Neural progenitor cell (in vitro differentiated cells): ENCODE results near the gene IRX1.

Experiments
- EZH2 ChIP-seq: fragments of 200-600 bp; sonication (generic); IDR thresholded peaks from 2 replicates; pipeline ENCODE4 v1.6.1; 2017; ENCODE audit warnings: antibody characterized with exemption, mild to moderate bottlenecking, moderate library complexity
- EZH2phosphoT487 ChIP-seq: fragments of 200-600 bp; sonication (generic); IDR thresholded peaks from 2 replicates; pipeline ENCODE4 v1.6.1; 2017; ENCODE audit warnings: antibody characterized with exemption
- TF ChIP-seq, protein P1 (sequence below): fragments of 200-600 bp; sonication (generic); IDR thresholded peaks from 2 replicates; pipeline ENCODE4 v1.5.1; 2017; ENCODE audit warnings: antibody characterized with exemption, mild to moderate bottlenecking

DNA sequence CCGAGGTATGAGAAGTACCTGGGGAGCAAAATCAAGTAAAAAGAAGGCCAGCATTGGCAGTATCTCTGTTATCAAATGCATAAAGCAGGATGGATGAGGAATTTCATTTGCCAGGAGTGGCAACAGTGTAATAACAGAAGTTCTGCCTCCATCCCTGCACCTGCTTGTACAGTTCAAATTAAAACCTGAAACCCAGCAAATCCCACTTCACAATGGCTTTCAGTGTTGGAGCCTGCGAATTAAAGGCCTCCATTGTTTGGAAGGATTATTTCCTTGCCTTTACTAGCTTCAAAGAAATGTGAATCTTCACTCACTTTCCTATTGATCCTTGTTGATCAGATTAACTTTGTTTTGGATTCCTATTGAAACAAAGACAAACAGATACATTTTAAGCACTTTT is 31.5 kb upstream of the IRX1 start:
- TF ChIP-seq, protein P1, sequence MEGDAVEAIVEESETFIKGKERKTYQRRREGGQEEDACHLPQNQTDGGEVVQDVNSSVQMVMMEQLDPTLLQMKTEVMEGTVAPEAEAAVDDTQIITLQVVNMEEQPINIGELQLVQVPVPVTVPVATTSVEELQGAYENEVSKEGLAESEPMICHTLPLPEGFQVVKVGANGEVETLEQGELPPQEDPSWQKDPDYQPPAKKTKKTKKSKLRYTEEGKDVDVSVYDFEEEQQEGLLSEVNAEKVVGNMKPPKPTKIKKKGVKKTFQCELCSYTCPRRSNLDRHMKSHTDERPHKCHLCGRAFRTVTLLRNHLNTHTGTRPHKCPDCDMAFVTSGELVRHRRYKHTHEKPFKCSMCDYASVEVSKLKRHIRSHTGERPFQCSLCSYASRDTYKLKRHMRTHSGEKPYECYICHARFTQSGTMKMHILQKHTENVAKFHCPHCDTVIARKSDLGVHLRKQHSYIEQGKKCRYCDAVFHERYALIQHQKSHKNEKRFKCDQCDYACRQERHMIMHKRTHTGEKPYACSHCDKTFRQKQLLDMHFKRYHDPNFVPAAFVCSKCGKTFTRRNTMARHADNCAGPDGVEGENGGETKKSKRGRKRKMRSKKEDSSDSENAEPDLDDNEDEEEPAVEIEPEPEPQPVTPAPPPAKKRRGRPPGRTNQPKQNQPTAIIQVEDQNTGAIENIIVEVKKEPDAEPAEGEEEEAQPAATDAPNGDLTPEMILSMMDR: no peak
- TF ChIP-seq EZH2 (no peak), EZH2phosphoT487 (peak; percentile 26)
